ENCODE results near the gene CGRRF1.

CGRRF1 gene

GRCh38 chr14:54554401-54554800 lies 44.7 kb downstream of the CGRRF1 start:
- DNase-seq, result no peak

GRCh38 chr14:54555651-54556050 lies 45.9 kb downstream of the CGRRF1 start:
- no peak for DNase-seq

GRCh38 chr14:54556535-54556934 lies 46.8 kb downstream of the CGRRF1 start:
- no peak for DNase-seq

GRCh38 chr14:54562334-54562733 lies 52.6 kb downstream of the CGRRF1 start:
- no peak for DNase-seq

- DNase-seq, result no peak
These were observed 54.6 kb downstream of the CGRRF1 start for GRCh38 chr14:54564071-54564867.

- no peak for DNase-seq
These were observed 55.4 kb downstream of the CGRRF1 start for GRCh38 chr14:54564868-54565784.

- DNase-seq, result no peak
These were observed 56.2 kb downstream of the CGRRF1 start for GRCh38 chr14:54565785-54566409.

- DNase-seq, result no peak
These were observed 56.9 kb downstream of the CGRRF1 start, which contains the start of gene SAMD4A for GRCh38 chr14:54566410-54567223. Gene SAMD4A, plus strand, starts transcription at chr14:54567128. Its CDS starts 789 bp downstream, at chr14:54567917.

- DNase-seq, result no peak
These were observed 57.5 kb downstream of the CGRRF1 start for GRCh38 chr14:54567224-54567638.

GRCh38 chr14:54567639-54568561 lies 58.2 kb downstream of the CGRRF1 start:
- DNase-seq, result no peak

- DNase-seq, result no peak
These were observed 59.3 kb downstream of the CGRRF1 start for GRCh38 chr14:54568821-54569595.

- DNase-seq, result no peak
These were observed 60.3 kb downstream of the CGRRF1 start for GRCh38 chr14:54570047-54570446.

GRCh38 chr14:54570631-54571415 lies 61.1 kb downstream of the CGRRF1 start:
- DNase-seq, result no peak

GRCh38 chr14:54572316-54572715 lies 62.6 kb downstream of the CGRRF1 start:
- DNase-seq, result no peak

GRCh38 chr14:54574528-54574927 lies 64.8 kb downstream of the CGRRF1 start:
- no peak for DNase-seq

GRCh38 chr14:54577494-54577893 lies 67.8 kb downstream of the CGRRF1 start:
- no peak for DNase-seq

- DNase-seq, result no peak
These were observed 68.3 kb downstream of the CGRRF1 start for GRCh38 chr14:54577977-54578376.

- no peak for DNase-seq
These were observed 69.9 kb downstream of the CGRRF1 start for GRCh38 chr14:54579621-54580020.

- no peak for DNase-seq
These were observed 71.2 kb downstream of the CGRRF1 start for GRCh38 chr14:54580933-54581332.

- DNase-seq, result no peak
These were observed 72.6 kb downstream of the CGRRF1 start for GRCh38 chr14:54582334-54582733.
